K562 (cell line): ENCODE data around the gene PLOD1. TPM values are rescaled to one million over a fixed set of nuclear protein-coding genes. Genes with fewer than 3 reads are reported as not detected.
A peak's percentile ranks its signal among the peaks of the same experiment; 100 is the strongest.

Experiments used
- ARHGAP35 ChIP-seq: fragments of 450-650 bp; IDR thresholded peaks from 2 replicates; pipeline ENCODE4 v1.6.1; 2018; ENCODE audit not compliant: partially characterized antibody
- ATF7 ChIP-seq: fragments of 450-650 bp; IDR thresholded peaks from 2 replicates; pipeline ENCODE4 v1.7.1; 2014; ENCODE audit warnings: mild to moderate bottlenecking, moderate library complexity
- CEBPB ChIP-seq: fragments of 450-650 bp; IDR thresholded peaks from 2 replicates; pipeline ENCODE4 v1.6.1; 2016; ENCODE audit warnings: missing genetic modification characterization, missing compliant biosample characterization
- DACH1 ChIP-seq: fragments of 450-650 bp; IDR thresholded peaks from 2 replicates; pipeline ENCODE4 v1.6.1; 2018; ENCODE audit not compliant: partially characterized antibody
- DPF2 ChIP-seq: fragments of 450-650 bp; IDR thresholded peaks from 2 replicates; pipeline ENCODE4 v1.6.1; 2016
- HOXB6 ChIP-seq: fragments of 250-450 bp; sonication (Bioruptor Pico); IDR thresholded peaks from 2 replicates; pipeline ENCODE4 v1.5.1; 2022; ENCODE audit warnings: mild to moderate bottlenecking, borderline replicate concordance
- TFAM ChIP-seq: fragments of 250-450 bp; sonication (Bioruptor Pico); conservative IDR thresholded peaks from 2 replicates; pipeline ENCODE4 v1.5.0; 2021; ENCODE audit warnings: mild to moderate bottlenecking, moderate library complexity
- polyA plus RNA-seq, 8 experiments: library from polyadenylated mRNA; depleted of rRNA in 4 of 8; stranded (reverse) in 5 of 8; unstranded in 3 of 8; fragments of >200 nt; fragmentation: Nextera tagmentation in 2 of 8; fragmentation: Illumina TruSeq in 1 of 8; extraction: Ambion mirVana in 2 of 8; extraction: Trizol in 1 of 8; gene quantifications; 2 replicates each; pipeline versions ENCODE4 v1.2.1 to v1.2.3, GENCODE V29; 2011 to 2014; ENCODE audit warnings: inconsistent platforms in 1 of 8, missing spikeins in 1 of 8
- total RNA-seq, 7 experiments: library from RNA; depleted of rRNA in 6 of 7; stranded (reverse); fragments of >200 nt in 6 of 7; fragmentation: Illumina TruSeq in 2 of 7; extraction: Trizol in 2 of 7; gene quantifications; 2 replicates each; pipeline versions ENCODE4 v1.2.1 to v1.2.3, GENCODE V29; 2011 to 2021; ENCODE audit warnings: low replicate concordance in 1 of 7
- TF ChIP-seq, protein P1 (sequence below): fragments of 450-650 bp; IDR thresholded peaks from 2 replicates; pipeline ENCODE4 v1.6.1; 2016; ENCODE audit warnings: mild to moderate bottlenecking, moderate library complexity
- TF ChIP-seq, protein P2 (sequence below): fragments of 250-450 bp; sonication (Bioruptor Pico); IDR thresholded peaks from 2 replicates; pipeline ENCODE4 v1.8.0; 2022; ENCODE audit warnings: inconsistent platforms
- TF ChIP-seq, protein P3 (sequence below), 2 experiments: fragments of 450-650 bp in 1 of 2; sonication (generic) in 1 of 2; formaldehyde crosslinking in 1 of 2; IDR thresholded peaks in 1 of 2; conservative IDR thresholded peaks in 1 of 2; 2 replicates each; pipeline versions ENCODE4 v1.6.1 to v1.8.1; 2016 to 2023; ENCODE audit warnings: mild to moderate bottlenecking in 2 of 2, moderate library complexity in 2 of 2, inconsistent platforms in 1 of 2, missing genetic modification reagents in 1 of 2
- TF ChIP-seq, protein P4 (sequence below): sonication (generic); formaldehyde crosslinking; IDR thresholded peaks from 2 replicates; pipeline ENCODE4 v1.8.0; 2022; ENCODE audit warnings: missing genetic modification reagents, mild to moderate bottlenecking, borderline replicate concordance

Gene PLOD1
- total and polyA plus RNA-seq, 9 of the 15 experiments (the other 6 are each of a cell fraction or from before 2014, with no cell fraction given), result 16.6 to 90.8 (median 52.7) TPM

DNA sequence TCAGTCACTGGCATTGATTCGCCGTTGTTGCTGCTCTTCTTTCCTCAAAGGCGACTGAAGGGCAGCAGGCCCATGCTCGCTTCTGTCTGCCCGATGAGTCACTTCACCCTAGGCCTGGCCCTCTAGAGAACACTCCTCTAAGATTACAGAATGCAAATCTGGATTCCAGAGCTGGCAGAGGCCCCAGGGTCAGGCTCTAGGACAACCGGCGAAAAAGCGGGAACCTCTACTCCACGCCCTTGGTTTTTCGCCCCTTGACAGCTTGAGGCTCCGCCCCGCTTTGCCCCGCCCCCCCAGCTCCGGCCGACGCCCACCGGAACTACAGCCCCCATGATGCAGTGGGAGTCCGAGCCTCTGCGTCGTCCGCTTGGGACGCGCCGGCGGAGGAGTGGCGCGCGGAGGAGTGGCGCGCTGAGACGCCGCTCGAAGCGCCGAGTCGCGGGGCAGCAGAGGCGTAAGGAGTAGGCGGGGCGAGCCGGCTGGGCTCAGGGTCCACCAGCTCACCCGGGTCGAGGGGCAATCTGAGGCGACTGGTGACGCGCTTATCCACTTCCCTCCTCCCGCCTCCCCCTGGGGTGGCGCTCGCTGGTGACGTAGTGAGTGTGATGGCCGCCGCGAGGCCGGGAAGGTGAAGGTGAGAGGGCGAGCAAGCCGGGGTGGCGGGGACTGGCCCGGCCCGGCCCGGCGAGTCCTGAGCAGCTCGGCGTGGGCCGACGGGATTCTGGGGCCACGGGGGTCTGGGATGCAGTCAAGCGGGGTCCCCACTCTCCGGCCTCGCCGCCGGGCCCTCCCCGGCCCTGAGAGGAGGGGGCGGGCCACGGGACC lies 45.5 kb downstream of the PLOD1 start, which contains the start of gene MFN2 (continued):
- TF ChIP-seq, protein P1, sequence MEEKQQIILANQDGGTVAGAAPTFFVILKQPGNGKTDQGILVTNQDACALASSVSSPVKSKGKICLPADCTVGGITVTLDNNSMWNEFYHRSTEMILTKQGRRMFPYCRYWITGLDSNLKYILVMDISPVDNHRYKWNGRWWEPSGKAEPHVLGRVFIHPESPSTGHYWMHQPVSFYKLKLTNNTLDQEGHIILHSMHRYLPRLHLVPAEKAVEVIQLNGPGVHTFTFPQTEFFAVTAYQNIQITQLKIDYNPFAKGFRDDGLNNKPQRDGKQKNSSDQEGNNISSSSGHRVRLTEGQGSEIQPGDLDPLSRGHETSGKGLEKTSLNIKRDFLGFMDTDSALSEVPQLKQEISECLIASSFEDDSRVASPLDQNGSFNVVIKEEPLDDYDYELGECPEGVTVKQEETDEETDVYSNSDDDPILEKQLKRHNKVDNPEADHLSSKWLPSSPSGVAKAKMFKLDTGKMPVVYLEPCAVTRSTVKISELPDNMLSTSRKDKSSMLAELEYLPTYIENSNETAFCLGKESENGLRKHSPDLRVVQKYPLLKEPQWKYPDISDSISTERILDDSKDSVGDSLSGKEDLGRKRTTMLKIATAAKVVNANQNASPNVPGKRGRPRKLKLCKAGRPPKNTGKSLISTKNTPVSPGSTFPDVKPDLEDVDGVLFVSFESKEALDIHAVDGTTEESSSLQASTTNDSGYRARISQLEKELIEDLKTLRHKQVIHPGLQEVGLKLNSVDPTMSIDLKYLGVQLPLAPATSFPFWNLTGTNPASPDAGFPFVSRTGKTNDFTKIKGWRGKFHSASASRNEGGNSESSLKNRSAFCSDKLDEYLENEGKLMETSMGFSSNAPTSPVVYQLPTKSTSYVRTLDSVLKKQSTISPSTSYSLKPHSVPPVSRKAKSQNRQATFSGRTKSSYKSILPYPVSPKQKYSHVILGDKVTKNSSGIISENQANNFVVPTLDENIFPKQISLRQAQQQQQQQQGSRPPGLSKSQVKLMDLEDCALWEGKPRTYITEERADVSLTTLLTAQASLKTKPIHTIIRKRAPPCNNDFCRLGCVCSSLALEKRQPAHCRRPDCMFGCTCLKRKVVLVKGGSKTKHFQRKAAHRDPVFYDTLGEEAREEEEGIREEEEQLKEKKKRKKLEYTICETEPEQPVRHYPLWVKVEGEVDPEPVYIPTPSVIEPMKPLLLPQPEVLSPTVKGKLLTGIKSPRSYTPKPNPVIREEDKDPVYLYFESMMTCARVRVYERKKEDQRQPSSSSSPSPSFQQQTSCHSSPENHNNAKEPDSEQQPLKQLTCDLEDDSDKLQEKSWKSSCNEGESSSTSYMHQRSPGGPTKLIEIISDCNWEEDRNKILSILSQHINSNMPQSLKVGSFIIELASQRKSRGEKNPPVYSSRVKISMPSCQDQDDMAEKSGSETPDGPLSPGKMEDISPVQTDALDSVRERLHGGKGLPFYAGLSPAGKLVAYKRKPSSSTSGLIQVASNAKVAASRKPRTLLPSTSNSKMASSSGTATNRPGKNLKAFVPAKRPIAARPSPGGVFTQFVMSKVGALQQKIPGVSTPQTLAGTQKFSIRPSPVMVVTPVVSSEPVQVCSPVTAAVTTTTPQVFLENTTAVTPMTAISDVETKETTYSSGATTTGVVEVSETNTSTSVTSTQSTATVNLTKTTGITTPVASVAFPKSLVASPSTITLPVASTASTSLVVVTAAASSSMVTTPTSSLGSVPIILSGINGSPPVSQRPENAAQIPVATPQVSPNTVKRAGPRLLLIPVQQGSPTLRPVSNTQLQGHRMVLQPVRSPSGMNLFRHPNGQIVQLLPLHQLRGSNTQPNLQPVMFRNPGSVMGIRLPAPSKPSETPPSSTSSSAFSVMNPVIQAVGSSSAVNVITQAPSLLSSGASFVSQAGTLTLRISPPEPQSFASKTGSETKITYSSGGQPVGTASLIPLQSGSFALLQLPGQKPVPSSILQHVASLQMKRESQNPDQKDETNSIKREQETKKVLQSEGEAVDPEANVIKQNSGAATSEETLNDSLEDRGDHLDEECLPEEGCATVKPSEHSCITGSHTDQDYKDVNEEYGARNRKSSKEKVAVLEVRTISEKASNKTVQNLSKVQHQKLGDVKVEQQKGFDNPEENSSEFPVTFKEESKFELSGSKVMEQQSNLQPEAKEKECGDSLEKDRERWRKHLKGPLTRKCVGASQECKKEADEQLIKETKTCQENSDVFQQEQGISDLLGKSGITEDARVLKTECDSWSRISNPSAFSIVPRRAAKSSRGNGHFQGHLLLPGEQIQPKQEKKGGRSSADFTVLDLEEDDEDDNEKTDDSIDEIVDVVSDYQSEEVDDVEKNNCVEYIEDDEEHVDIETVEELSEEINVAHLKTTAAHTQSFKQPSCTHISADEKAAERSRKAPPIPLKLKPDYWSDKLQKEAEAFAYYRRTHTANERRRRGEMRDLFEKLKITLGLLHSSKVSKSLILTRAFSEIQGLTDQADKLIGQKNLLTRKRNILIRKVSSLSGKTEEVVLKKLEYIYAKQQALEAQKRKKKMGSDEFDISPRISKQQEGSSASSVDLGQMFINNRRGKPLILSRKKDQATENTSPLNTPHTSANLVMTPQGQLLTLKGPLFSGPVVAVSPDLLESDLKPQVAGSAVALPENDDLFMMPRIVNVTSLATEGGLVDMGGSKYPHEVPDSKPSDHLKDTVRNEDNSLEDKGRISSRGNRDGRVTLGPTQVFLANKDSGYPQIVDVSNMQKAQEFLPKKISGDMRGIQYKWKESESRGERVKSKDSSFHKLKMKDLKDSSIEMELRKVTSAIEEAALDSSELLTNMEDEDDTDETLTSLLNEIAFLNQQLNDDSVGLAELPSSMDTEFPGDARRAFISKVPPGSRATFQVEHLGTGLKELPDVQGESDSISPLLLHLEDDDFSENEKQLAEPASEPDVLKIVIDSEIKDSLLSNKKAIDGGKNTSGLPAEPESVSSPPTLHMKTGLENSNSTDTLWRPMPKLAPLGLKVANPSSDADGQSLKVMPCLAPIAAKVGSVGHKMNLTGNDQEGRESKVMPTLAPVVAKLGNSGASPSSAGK, result peak; percentile 63
- TF ChIP-seq, protein P2, sequence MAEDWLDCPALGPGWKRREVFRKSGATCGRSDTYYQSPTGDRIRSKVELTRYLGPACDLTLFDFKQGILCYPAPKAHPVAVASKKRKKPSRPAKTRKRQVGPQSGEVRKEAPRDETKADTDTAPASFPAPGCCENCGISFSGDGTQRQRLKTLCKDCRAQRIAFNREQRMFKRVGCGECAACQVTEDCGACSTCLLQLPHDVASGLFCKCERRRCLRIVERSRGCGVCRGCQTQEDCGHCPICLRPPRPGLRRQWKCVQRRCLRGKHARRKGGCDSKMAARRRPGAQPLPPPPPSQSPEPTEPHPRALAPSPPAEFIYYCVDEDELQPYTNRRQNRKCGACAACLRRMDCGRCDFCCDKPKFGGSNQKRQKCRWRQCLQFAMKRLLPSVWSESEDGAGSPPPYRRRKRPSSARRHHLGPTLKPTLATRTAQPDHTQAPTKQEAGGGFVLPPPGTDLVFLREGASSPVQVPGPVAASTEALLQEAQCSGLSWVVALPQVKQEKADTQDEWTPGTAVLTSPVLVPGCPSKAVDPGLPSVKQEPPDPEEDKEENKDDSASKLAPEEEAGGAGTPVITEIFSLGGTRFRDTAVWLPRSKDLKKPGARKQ, result no peak
- peak; percentile 96 for TF ChIP-seq ATF7
- no peak for TF ChIP-seq HOXB6 (CRISPR knock-in tag)
- TF ChIP-seq DACH1, result peak; percentile 29
- TF ChIP-seq ARHGAP35, result no peak
- TF ChIP-seq, protein P3, sequence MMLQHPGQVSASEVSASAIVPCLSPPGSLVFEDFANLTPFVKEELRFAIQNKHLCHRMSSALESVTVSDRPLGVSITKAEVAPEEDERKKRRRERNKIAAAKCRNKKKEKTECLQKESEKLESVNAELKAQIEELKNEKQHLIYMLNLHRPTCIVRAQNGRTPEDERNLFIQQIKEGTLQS (IDR thresholded peaks at IDR 0.05), result peak; percentile 88
- TF ChIP-seq, protein P3 (CRISPR knock-in tag; conservative IDR thresholded peaks at IDR 0.05), result peak; percentile 65; the same call in 1 of the 2 replicates
- TF ChIP-seq, protein P4, sequence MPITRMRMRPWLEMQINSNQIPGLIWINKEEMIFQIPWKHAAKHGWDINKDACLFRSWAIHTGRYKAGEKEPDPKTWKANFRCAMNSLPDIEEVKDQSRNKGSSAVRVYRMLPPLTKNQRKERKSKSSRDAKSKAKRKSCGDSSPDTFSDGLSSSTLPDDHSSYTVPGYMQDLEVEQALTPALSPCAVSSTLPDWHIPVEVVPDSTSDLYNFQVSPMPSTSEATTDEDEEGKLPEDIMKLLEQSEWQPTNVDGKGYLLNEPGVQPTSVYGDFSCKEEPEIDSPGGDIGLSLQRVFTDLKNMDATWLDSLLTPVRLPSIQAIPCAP, result peak; percentile 62; the same call in 1 of the 2 replicates
- peak; percentile 81 for TF ChIP-seq DPF2
- TF ChIP-seq CEBPB (tag), result no peak
- TF ChIP-seq TFAM (CRISPR knock-in tag), result no peak
